Measurements from ENCODE around the gene MAP4.

GRCh38 chr3:47932421-47932820 lies 83.8 kb downstream of the MAP4 start:
- TF ChIP-seq, protein P1, sequence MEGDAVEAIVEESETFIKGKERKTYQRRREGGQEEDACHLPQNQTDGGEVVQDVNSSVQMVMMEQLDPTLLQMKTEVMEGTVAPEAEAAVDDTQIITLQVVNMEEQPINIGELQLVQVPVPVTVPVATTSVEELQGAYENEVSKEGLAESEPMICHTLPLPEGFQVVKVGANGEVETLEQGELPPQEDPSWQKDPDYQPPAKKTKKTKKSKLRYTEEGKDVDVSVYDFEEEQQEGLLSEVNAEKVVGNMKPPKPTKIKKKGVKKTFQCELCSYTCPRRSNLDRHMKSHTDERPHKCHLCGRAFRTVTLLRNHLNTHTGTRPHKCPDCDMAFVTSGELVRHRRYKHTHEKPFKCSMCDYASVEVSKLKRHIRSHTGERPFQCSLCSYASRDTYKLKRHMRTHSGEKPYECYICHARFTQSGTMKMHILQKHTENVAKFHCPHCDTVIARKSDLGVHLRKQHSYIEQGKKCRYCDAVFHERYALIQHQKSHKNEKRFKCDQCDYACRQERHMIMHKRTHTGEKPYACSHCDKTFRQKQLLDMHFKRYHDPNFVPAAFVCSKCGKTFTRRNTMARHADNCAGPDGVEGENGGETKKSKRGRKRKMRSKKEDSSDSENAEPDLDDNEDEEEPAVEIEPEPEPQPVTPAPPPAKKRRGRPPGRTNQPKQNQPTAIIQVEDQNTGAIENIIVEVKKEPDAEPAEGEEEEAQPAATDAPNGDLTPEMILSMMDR (IDR thresholded peaks at IDR 0.05 in 8 of 11, conservative IDR thresholded peaks at IDR 0.05 in 3 of 11), result no peak
- TF ChIP-seq POLR2A (IDR thresholded peaks at IDR 0.05), result no peak
